Measurements from ENCODE around the gene USP30.
"Not testable (repeated sequence)": the region's sequence is repeated elsewhere in the genome, so short reads cannot be mapped to it uniquely, and the experiment has no call there.

Gene USP30

DNA sequence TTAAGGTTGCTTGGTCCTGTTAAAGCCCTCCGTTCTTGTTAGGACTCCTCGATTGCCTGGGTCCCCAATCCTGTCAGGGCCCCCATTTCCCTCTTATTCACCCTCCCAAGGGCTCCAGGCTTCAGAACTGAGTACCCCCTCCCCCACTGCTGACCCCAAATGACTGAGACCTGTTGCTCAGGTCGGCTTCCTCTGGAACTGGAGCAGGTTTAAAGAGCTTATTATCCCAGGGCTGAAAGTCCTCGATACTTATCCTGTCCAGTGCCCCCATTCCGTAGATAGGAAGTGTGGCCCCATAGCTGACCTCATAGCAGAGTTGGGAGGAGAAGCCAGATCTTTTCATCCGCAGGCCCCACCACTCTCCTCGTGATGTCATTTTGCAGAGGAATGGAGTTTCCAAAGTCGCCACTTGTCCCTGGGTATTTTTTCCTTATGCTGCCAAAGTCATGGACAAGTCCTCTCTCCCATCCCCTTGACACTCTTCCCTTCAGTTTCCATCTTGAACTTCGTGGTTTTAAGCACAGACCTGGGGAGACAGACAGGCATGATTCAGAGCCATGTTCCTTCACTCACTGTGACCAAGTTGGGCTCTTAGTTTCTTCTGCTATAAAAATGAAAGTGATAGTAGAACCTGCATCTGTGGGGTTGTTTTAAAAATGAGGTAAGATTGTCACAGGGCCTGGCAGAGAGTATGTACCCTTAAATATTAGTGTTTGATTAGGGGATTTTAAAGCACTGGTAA, 1.2 kb downstream of the USP30 start:
- DNase-seq: no peak

DNA sequence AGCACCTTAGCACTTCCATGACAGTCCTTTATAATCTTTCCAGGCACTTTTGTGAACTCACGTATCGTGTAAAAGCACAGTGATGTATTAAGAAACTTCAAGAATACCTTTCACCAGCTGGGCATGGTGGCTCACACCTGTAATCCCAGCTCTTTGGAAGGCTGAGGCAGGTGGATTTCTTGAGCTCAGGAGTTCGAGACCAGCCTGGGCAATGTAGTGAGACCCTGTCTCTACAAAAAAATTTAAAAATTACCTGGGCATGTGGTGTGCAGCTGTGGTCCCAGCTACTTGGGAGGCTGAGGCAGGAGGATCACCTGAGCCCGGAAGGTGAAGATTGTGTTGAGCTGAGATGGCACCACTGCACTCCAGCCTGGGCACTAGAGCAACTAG, 1.7 kb downstream of the USP30 start:
- DNase-seq: not testable (repeated sequence)

DNA sequence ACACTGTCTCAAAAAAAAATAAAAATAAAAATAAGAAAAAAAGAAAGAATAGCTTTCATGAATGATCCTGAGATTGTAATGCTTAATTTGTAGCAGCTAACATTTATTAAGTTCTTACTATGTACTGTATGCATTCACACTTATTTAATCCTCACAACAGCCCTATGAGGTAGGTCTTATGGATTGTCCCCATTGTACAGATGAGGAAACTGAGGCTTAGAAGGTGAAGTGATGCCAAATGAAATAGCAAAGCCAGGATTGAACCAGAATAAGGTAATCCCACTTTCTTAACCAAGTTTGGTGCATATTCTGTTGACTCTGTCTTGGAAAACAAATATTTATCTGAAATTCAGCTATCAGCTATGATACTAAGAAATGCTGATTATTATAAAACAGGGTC, 2.1 kb downstream of the USP30 start:
- DNase-seq: no peak

DNA sequence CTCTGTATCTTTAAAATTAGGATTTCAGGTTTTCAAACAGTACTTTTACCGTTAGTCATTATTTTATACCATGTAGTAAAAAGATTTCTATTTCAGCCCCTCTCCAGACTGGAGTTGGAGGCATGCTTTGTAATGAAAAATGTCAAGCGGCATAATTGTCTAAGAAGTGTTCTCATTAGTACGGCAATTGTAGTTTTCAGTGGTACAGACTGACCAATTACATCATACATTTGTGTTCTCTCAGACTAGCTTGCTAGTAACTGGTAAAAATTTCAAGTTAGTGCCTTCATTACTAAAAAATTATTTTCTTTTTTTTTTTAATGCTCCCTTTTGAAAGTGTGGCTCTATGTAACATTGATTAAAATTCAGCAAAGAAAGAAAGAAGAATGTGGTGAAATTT, 4.5 kb downstream of the USP30 start:
- no peak for DNase-seq

DNA sequence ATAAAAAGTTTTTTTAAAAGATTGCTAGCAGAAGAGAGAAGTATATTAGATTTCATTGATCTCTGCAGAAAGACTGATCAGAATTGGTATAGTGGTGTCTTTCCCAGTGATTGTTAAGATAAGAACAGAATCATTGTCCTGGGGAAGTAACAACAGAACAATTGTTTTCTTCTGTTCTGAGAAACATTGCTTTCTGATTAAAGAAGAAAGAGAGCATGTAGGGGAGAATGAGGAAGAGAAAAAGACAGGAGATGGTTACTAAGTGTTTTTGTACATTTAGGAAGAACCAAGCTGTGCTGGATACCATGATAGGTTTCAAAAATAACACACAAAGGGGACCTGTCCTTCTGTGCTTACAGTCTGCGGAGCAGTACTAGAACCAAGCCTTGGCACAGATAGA, 5.0 kb downstream of the USP30 start:
- no peak for DNase-seq

DNA sequence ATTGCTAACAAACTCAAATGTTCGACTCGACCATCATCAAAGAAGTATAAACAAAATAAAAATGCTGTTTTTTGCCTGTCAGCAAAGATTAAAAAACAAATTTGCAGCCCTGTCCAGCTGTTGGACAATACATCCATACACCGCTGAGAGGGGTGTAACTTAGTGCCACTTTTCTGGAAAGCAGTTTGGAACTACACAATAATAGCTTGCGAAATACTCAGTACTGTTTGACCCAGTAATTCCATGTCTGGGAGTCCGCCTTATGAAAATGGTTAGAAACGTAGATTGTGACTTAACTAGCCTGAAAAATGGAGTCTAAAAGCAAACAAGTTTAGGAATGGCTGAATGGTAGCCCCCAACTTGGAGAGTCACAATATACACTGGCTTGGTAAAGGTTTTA, 6.4 kb downstream of the USP30 start:
- no peak for DNase-seq

DNA sequence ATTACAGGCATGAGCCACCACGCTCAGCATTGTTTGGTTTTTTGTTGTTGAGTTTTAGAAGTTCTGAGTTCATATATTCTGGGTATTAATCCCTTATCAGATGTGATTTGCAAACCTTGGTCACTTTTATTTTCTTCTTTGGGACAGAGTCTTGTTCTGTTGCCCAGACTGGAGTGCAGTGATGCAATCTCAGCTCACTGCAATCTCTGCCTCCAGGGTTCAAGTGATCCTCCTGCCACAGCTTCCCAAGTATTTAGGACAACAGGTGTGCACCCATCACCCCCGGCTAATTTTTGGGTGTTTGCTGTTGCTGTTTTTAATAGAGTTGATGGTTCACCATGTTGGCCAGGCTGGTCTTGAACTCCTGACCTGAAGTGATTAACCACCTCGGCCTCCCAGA, 11.8 kb downstream of the USP30 start:
- no peak for DNase-seq

DNA sequence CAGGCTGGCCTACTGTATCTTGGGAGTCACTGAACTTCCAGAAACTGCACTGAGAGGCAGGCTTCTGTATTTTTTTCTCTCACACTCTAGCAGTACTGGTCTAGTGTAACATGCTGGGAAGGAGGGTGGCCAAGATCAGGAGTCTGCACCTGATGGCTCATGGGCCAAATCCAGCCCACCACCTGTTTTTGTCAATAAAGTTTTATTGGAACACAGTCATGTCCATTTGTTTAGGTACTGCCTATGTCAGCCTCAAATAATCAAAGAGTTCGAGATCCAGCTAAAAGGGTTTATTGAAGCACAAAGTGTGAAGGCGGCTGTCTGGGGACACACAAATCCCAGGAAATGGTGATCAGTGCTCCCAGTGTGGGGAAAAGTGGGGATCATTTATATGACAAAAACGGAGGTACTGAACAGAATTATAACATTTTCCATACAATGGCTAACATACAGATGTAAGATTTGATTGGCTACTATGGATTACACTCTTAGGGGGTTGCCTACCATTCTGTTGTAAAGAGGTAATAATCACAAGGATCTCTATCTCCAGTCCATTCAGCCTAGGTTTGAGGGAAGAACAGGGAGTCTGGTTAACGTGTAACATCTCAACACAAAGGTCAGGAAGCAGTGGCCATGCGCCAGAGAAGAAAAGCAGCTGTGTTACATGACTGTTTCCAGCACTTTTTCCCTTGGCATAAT, 12.9 kb downstream of the USP30 start:
- DNase-seq: no peak

DNA sequence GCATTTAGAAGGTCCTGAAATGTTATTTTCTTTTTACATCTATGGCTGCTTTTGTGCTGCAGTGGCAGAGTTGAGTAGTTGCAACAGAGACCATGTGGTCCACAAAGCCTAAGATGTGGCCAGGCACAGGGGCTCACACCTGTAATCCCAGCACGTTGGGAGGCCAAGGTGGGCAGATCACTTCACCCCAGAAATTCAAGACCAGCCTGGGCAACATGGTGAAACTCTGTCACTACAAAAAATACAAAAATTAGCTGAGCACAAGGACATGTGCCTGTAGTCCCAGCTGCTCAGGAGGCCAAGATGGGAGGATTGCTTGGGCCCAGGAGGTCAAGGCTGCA, 13.4 kb downstream of the USP30 start:
- DNase-seq: no peak

DNA sequence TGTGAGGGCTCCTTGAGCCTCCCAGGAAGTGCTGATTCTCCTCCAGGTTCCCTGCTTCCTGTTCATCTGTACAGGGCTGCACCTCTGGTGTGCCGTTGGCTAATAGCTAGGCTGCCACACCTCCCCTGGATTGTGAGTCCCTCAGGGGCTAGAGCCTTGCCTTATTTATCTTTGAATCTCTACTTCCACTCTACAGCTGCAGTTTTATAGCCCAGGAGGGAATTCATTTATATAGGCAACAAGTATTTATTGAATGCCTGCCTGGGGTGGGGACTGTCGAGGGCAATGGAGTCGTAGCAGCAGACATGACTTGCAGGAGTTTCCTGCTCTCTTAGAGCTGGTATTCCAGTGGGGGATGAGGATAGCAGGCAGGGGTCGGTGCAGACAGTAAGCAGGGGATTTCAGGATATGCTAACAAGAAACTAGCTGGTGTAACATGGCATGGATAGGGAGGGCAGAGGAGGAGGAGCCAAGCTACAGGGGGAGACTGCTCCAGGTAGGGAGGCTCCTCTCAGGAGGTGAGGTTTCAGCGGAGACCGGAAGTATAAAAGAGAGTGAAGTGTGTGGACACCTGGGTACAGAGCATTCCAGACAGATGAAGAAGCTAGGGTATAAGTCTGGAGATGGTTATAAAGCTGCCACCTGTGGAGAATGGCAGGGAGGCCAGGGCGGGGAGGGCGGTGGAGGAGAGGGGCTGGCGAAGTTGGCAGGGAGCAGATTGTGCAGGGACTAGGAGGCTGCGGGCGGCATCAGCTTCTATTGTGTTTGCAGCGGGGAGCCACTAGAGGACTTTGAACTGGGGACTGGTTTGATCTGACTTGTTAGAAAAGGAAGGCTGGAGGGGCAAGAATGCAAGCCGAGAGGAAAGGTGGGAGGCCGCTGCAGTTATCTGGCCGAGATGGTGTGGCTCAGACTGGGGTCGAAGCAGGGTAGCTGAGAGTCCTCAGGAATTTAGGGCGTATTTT, 17.2 kb downstream of the USP30 start:
- DNase-seq: no peak

DNA sequence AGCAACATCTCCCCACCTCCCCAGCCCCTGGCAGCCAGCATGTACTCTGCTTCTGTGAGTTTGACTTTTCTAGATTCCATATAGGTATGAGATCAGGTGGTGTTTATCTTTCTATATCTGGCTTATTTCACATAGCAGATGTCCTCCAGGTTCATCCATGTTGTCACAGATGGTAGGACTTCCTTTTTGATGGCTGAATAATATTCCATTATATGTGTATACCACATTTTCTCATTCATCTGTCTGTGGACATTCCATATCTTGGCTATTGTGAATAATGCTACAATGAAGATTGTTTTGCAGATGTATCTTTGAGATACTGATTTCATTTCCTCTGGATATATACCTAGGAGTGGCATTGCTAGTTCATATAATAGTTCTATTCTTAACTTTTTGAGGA, 22.5 kb downstream of the USP30 start:
- no peak for DNase-seq

DNA sequence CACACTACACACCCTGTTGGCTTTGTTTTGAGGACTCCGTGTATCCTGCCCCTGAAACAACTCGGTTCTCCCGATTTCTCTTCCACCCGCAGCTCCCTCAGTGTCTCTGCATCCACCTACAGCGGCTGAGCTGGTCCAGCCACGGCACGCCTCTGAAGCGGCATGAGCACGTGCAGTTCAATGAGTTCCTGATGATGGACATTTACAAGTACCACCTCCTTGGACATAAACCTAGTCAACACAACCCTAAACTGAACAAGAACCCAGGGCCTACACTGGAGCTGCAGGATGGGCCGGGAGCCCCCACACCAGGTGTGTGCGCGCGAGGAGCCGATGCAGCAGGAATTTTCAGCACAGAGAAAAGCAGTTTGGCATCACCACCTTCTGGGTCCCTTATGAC, 30.4 kb downstream of the USP30 start:
- DNase-seq: no peak

DNA sequence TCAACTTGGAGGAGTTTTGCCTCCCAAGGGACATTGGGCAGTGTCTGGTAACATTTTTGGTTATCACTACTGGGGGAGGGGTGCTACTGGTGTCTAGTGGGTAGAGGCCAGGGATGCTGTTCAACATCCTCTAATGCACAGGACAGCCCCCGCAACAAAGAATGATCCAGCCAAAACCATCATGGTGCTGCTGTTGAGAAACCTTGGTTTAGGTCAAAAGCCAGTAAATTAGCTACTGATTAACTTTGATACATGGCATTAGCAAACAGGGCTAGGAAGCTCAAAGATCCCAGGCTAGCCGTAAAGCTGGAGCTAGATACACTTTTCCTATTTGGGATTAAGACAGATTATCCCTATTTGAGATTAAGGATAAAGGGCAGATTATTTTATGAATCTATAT, 32.0 kb downstream of the USP30 start:
- DNase-seq: no peak

DNA sequence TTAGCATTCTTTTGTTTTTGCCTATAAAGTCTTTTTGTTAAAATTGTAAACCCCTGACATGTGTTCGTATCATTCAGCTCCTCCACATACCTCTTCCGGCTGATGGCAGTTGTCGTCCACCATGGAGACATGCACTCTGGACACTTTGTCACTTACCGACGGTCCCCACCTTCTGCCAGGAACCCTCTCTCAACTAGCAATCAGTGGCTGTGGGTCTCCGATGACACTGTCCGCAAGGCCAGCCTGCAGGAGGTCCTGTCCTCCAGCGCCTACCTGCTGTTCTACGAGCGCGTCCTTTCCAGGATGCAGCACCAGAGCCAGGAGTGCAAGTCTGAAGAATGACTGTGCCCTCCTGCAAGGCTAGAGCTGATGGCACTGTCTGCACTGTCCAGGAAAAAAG, 33.2 kb downstream of the USP30 start:
- no peak for DNase-seq

DNA sequence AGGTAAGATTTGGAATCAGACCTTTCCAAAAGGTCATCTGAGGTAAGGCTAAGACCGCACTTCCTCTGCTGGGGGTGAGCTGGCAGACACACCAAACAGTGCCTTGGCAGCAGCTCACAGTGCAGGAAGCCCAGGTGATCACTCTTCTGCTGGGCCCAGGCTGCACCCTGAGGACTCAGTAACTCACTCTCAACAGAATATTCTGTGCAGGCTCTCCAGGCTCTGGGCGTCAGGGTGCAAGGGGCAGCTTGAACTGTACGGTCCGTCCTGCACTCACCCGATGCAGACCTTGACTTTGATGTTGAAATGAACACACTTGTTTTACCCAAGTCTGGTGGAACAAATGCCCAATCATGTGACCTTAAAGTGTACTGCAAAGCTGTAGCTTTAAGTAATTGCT, 34.9 kb downstream of the USP30 start:
- DNase-seq: no peak

DNA sequence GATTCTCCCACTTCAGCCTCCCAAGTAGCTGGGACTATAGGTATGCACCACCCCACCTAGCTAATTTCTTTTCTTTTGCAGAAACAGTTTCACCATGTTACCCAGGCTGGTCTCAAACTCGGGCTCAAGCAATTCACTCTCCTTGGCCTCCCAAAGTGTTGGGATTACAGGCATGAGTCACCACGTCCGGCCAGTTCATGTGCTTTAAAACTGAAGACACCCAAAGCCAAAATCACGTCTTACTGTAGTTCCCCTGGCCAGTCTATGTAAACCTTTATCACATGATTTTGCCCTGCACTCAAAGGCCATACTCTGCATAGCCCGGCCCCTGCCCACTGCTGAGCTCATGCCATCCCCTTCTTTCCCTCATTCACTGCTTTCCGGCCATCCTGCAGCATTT, 36.4 kb downstream of the USP30 start:
- no peak for DNase-seq

DNA sequence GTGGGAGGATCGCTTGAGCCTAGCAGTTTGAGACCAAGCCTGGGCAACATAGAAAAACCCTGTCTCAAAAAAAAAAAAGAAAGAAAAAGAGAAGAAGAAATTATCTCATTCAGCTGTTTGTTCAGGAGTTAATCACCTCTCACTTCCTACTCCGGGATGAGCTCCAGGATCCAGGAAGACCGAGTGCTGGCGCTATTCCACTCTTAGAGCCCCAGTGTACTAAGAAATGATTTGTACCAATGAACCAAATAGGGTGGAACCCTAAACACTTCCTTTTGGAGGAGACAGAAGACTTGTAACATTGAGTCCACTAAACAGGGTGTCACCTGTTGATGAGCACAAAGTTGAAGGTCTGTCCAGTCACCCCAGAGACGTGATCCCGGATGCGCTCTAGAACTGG, 37.3 kb downstream of the USP30 start:
- DNase-seq: no peak

DNA sequence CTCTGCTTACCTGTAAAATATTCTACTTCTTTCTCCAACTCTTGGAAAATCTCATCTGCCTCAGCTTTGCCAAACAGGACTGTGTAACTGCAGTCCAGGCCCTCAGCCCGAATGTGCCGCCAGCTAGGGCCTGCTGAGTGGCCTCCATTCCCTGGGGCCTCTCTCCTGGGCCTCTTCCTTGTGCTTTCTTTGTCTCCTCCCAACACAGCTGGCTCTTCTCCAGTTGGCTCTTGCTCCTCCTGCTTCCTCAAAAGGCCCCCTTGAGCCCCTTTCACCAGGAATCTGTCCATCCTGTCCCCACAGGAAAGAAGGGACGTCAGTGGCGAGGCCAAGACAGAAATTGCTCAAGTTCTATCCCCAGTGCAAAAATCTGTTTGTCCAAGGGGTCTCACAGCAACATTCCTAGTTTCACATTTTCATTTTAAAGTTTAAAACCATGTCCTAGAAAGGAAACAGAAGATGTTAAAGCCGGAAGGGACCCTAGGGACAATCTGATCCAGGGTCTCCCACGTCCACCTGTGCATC, 40.2 kb downstream of the USP30 start:
- peak in 1 of 2 experiments; percentile 14 for DNase-seq

DNA sequence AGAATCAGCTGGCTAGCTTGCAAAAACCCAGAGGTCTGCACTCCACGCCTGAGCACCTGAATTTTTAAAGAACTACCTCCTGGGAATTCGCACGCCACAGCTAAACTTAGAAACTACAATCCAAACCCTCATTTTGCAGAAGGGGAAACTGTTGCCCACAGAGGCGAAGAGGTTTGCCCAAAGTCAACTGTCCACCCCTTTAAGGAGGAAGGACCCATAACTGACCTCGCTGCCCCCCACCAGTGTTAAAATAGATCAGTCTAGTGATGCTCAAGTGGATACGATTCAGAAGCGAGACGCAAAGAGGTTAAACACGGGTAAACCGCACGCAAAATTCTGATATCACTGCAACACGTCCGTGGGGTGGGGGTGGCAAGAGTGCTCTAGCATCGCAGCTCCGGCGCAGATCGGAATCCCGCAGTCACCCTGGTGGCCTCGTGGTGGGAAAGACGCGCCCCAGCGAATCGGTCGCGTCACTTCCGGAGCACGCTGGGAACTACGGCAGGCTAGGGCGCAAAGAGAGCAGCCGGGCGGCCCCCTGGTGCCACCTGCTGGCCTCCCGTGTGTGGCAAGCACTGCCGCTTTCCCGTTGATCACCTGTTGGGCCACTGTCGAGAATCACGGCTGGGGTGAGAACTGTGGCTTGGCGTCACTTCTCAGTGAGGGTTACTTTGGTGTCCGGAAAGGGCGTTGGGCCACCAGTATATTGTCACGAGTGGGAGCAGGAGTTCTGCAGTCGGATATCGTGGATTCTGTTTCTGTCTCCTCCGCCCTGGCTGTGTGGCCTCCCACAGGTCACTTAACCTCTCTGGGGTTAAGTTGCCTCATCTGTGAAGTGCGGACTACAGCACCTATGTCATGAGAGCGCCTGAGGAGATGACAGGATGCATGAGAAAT, 40.9 kb downstream of the USP30 start, which contains the start of gene ALKBH2:
ALKBH2 (minus strand) TSS at position 451 of the 897 bp plus-strand sequence. CDS start 686 bp downstream, outside the sequence.
- peak; percentile 92 to 94 for DNase-seq

DNA sequence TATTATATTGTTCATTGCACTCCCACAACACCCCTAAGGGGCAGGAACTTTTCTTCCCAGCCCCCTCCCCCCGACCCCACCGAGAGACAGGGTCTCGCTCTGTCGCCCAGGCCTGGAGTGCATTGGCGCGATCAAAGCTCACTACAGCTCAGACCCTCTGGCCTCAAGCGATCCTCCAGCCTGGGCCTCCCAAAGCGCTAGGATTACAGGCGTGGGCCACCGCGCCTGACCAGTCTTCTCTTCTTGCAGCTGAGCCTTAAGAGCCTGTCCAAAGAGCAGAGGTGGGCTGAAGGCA, 44.7 kb downstream of the USP30 start:
- DNase-seq: no peak

DNA sequence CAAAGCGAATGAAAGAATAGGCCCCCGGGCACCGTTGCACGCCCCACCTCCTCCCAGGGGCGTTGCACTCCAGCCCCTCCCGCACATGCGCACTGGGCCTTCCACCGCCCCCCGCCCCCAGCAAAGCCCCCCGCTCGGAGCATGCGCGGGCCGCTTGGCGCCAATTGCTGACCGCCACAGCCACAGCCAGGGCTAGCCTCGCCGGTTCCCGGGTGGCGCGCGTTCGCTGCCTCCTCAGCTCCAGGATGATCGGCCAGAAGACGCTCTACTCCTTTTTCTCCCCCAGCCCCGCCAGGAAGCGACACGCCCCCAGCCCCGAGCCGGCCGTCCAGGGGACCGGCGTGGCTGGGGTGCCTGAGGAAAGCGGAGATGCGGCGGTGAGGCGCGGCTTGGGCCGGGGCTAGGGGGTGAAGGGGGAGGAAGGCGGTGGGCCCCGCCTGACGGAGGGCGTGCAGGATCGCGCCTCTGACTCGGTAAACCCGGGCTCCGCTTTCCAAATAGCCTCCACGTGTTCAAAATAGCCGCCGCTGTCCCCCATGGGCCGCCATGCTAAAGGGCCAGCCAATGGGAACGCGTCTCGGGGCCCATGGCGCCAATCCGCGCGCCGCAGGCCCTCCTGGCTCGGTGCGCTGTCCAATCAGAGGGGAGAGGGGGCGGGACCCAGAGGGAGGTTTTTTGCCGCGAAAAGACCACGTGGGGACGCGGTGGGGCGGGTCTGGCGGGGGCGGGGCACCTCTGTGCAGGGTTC, 45.2 kb downstream of the USP30 start, which contains the start of gene UNG:
UNG (plus strand) TSS at position 163 of the 748 bp plus-strand sequence; CDS start at position 246, 83 bp downstream.
- peak; percentile 94 to 95 for DNase-seq
